ENCODE data around the gene ZNF81.

ZNF81 gene

DNA sequence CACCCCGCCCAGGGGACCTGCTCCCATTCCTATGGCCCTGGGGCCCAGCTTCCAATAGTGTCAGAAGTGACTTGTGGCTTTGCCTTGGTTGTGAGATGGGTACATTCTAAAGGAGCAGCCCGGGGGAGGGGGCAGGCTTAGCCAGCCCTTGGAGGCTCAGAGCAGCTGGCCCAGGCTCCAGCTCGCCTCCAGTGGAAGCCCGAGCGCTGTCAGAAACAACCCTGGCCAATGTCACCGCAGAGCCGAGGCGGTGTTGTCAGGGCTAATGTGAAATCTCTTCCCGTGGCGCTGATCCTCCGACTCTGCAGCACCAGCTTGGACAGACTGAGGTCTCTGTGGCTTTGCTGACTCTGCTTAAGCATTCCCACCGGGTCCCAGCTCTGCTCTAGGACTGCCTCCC, 29.2 kb upstream of the ZNF81 start:
- Histone ChIP-seq H3K4me3 (ENCODE audit: low read depth in 1 of 5, low read length in 5 of 5) (no peak overlapping the region), H3K36me3 (ENCODE audit: control insufficient read depth in 5 of 5, insufficient read depth in 5 of 5, low read length in 5 of 5) (no peaks in the 10 kb centered on the region), H3K9ac (ENCODE audit: low read length in 5 of 5) (no peak overlapping the region)

DNA sequence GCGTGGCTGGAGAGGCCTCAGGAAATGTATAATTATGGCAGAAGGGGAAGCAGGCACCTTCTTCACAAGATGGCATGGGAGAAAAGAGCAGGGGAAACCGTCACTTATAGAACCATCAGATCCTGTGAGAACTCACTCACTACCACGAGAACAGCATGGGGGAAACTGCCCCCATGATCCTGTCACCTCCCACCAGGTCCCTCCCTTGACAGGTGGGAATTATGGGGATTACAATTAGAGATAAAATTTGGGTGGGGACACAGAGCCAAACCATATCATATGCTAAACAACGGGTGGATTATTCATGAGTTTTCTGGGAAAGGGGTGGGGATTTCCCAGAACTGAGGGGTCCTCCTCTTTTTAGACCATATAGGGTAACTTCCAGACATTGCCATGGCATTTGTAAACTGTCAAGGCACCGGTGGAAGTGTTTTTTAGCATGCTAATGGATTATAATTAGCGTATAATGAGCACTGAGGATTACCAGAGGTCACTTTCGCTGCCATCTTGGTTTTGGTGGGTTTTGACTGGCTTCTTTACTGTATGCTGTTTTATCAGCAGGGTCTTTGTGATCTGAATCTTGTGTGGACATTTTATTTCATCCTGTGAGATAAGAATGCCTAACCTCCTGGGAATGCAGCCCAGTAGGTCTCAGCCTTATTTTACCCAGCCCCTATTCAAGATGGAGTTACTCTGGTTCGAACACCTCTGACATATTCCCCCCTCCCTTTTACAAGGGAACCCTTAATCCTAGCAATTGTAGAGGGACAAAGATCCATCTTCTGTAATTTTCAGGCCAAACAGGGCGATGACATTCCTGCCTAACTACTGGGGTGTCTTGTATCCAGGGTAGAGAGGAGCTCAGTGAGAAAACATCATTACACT, 27.6 kb upstream of the ZNF81 start:
- Histone ChIP-seq H3K27ac (ENCODE audit: low read depth, low read length) (no peak overlapping the region), H3K4me1 (ENCODE audit: control insufficient read depth in 5 of 5, insufficient read depth in 5 of 5, low read length in 5 of 5) (no peaks in the 10 kb centered on the region), H3K36me3 (ENCODE audit: control insufficient read depth in 5 of 5, insufficient read depth in 5 of 5, low read length in 5 of 5) (no peaks in the 10 kb centered on the region), H3K4me3 (ENCODE audit: low read depth in 1 of 5, low read length in 5 of 5) (no peak overlapping the region), H3K9ac (ENCODE audit: low read length in 5 of 5) (no peak overlapping the region), H3K27me3 (ENCODE audit: control insufficient read depth in 5 of 5, insufficient read depth in 4 of 5, low read length in 5 of 5) (peaks cover 0 to 37% (median 5%) of the 10 kb centered on the region in 5 donors), H3K9me3 (ENCODE audit: control insufficient read depth in 5 of 5, low read length in 5 of 5) (no peaks in the 10 kb centered on the region)

More for the DNA sequence above, 29.2 kb upstream of the ZNF81 start:
- H3K9me3 ChIP-seq (ENCODE audit: control insufficient read depth in 5 of 5, low read length in 5 of 5), result no peaks in the 10 kb centered on the region
- no peak overlapping the region for H3K27ac ChIP-seq (ENCODE audit: low read depth, low read length)
- peaks cover 0 to 37% (median 5%) of the 10 kb centered on the region in 5 donors for H3K27me3 ChIP-seq (ENCODE audit: control insufficient read depth in 5 of 5, insufficient read depth in 4 of 5, low read length in 5 of 5)
- H3K4me1 ChIP-seq (ENCODE audit: control insufficient read depth in 5 of 5, insufficient read depth in 5 of 5, low read length in 5 of 5), result no peaks in the 10 kb centered on the region

DNA sequence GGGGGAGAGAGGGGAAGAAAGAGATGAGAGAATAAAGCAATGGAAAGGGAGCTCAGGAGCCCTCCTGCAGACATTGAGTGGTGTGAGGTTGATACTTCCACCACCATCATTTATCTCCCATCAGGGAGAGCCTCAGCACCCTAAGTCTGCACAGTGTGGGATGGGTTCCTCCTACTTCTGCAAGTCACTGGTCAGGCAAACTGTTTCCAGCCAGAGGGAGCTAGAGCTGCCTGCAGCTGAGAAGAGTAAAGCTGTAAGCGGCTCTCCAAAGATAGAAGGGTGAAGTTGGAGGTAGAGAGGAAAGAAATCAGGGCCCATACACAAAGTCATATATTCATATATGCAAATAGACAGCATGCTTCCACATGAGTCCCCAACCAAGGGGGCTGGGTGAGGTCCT, 21.9 kb upstream of the ZNF81 start:
- Histone ChIP-seq H3K27ac (ENCODE audit: low read depth, low read length) (no peak overlapping the region), H3K36me3 (ENCODE audit: control insufficient read depth in 5 of 5, insufficient read depth in 5 of 5, low read length in 5 of 5) (no peaks in the 10 kb centered on the region), H3K9me3 (ENCODE audit: control insufficient read depth in 5 of 5, low read length in 5 of 5) (no peaks in the 10 kb centered on the region), H3K9ac (ENCODE audit: low read length in 5 of 5) (no peak overlapping the region), H3K27me3 (ENCODE audit: control insufficient read depth in 5 of 5, insufficient read depth in 4 of 5, low read length in 5 of 5) (peaks cover 0 to 19% (median 7%) of the 10 kb centered on the region in 5 donors), H3K4me1 (ENCODE audit: control insufficient read depth in 5 of 5, insufficient read depth in 5 of 5, low read length in 5 of 5) (no peaks in the 10 kb centered on the region), H3K4me3 (ENCODE audit: low read depth in 1 of 5, low read length in 5 of 5) (no peak overlapping the region)

GRCh38 chrX:47815901-47816845, 20.5 kb upstream of the ZNF81 start:
- H3K4me1 ChIP-seq (ENCODE audit: control insufficient read depth in 5 of 5, insufficient read depth in 5 of 5, low read length in 5 of 5), result no peaks in the 10 kb centered on the region
- no peak overlapping the region for H3K9ac ChIP-seq (ENCODE audit: low read length in 5 of 5)
- peaks cover 0 to 19% (median 7%) of the 10 kb centered on the region in 5 donors for H3K27me3 ChIP-seq (ENCODE audit: control insufficient read depth in 5 of 5, insufficient read depth in 4 of 5, low read length in 5 of 5)
- H3K9me3 ChIP-seq (ENCODE audit: control insufficient read depth in 5 of 5, low read length in 5 of 5), result peaks cover 0 to 3% (median 0%) of the 10 kb centered on the region in 5 donors
- H3K36me3 ChIP-seq (ENCODE audit: control insufficient read depth in 5 of 5, insufficient read depth in 5 of 5, low read length in 5 of 5), result no peaks in the 10 kb centered on the region
- no peak overlapping the region for H3K27ac ChIP-seq (ENCODE audit: low read depth, low read length)
- no peak overlapping the region for H3K4me3 ChIP-seq (ENCODE audit: low read depth in 1 of 5, low read length in 5 of 5)

DNA sequence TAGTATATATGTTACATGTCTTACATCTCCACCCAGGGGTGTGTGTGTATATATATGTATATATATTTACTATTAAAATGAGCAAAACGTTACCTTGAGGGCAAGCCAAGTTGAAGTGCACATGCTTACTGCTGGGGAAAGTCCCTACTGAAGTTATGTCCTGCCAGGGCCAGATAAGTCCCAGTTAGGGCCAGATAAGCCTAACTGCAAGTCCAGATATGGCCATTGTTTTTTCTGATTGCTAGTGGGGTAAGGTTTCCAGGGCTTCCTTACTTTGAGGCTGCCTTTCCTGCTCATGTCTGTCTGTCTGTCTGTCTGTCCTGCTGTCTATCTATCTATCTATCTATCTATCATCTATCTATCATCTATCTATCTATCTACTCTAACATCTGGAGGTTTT, 19.3 kb upstream of the ZNF81 start:
- H3K9ac ChIP-seq (ENCODE audit: low read length in 5 of 5), result no peak overlapping the region
- H3K27ac ChIP-seq (ENCODE audit: low read depth, low read length), result no peak overlapping the region
- H3K9me3 ChIP-seq (ENCODE audit: control insufficient read depth in 5 of 5, low read length in 5 of 5), result peaks cover 0 to 3% (median 0%) of the 10 kb centered on the region in 5 donors
- peaks cover 0 to 19% (median 7%) of the 10 kb centered on the region in 5 donors for H3K27me3 ChIP-seq (ENCODE audit: control insufficient read depth in 5 of 5, insufficient read depth in 4 of 5, low read length in 5 of 5)
- H3K4me1 ChIP-seq (ENCODE audit: control insufficient read depth in 5 of 5, insufficient read depth in 5 of 5, low read length in 5 of 5), result no peaks in the 10 kb centered on the region
- H3K36me3 ChIP-seq (ENCODE audit: control insufficient read depth in 5 of 5, insufficient read depth in 5 of 5, low read length in 5 of 5), result no peaks in the 10 kb centered on the region
- H3K4me3 ChIP-seq (ENCODE audit: low read depth in 1 of 5, low read length in 5 of 5), result no peak overlapping the region

GRCh38 chrX:47817897-47818296, 18.8 kb upstream of the ZNF81 start:
- Histone ChIP-seq H3K4me3 (ENCODE audit: low read depth in 1 of 5, low read length in 5 of 5) (no peak overlapping the region), H3K27me3 (ENCODE audit: control insufficient read depth in 5 of 5, insufficient read depth in 4 of 5, low read length in 5 of 5) (peaks cover 0 to 19% (median 7%) of the 10 kb centered on the region in 5 donors), H3K36me3 (ENCODE audit: control insufficient read depth in 5 of 5, insufficient read depth in 5 of 5, low read length in 5 of 5) (no peaks in the 10 kb centered on the region), H3K27ac (ENCODE audit: low read depth, low read length) (no peak overlapping the region), H3K4me1 (ENCODE audit: control insufficient read depth in 5 of 5, insufficient read depth in 5 of 5, low read length in 5 of 5) (no peaks in the 10 kb centered on the region), H3K9me3 (ENCODE audit: control insufficient read depth in 5 of 5, low read length in 5 of 5) (peaks cover 0 to 3% (median 0%) of the 10 kb centered on the region in 5 donors), H3K9ac (ENCODE audit: low read length in 5 of 5) (no peak overlapping the region)

GRCh38 chrX:47828984-47829383, 7.7 kb upstream of the ZNF81 start:
- Histone ChIP-seq H3K9ac (ENCODE audit: low read length in 5 of 5) (no peak overlapping the region), H3K4me1 (ENCODE audit: control insufficient read depth in 5 of 5, insufficient read depth in 5 of 5, low read length in 5 of 5) (no peaks in the 10 kb centered on the region), H3K27me3 (ENCODE audit: control insufficient read depth in 5 of 5, insufficient read depth in 4 of 5, low read length in 5 of 5) (peaks cover 0 to 7% (median 0%) of the 10 kb centered on the region in 5 donors), H3K27ac (ENCODE audit: low read depth, low read length) (no peak overlapping the region), H3K36me3 (ENCODE audit: control insufficient read depth in 5 of 5, insufficient read depth in 5 of 5, low read length in 5 of 5) (no peaks in the 10 kb centered on the region), H3K4me3 (ENCODE audit: low read depth in 1 of 5, low read length in 5 of 5) (no peak overlapping the region), H3K9me3 (ENCODE audit: control insufficient read depth in 5 of 5, low read length in 5 of 5) (no peaks in the 10 kb centered on the region)

DNA sequence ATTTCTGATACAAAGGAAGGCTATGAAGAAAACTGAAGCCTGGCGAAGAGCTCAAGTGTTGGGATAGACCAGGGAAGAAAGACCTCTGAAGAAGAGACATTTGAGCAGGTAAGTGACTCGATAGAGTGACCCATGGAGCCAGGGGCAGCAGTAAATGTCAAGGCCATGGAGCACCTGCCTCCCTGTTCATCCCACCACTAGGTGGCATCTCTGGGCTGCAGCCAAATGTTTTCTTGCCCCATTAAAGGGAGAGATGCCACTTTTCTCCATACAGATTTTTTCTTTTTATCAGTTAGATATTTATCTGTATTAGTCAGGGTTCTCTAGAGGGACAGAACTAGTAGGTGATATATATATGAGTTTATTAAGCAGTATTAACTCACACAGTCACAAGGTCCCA, 4.9 kb upstream of the ZNF81 start:
- H3K9me3 ChIP-seq (ENCODE audit: control insufficient read depth in 5 of 5, low read length in 5 of 5), result no peaks in the 10 kb centered on the region
- peaks cover 0 to 7% (median 2%) of the 10 kb centered on the region in 5 donors for H3K27me3 ChIP-seq (ENCODE audit: control insufficient read depth in 5 of 5, insufficient read depth in 4 of 5, low read length in 5 of 5)
- peaks cover 0 to 7% (median 5%) of the 10 kb centered on the region in 5 donors for H3K4me1 ChIP-seq (ENCODE audit: control insufficient read depth in 5 of 5, insufficient read depth in 5 of 5, low read length in 5 of 5)
- no peaks in the 10 kb centered on the region for H3K36me3 ChIP-seq (ENCODE audit: control insufficient read depth in 5 of 5, insufficient read depth in 5 of 5, low read length in 5 of 5)
- H3K27ac ChIP-seq (ENCODE audit: low read depth, low read length), result no peak overlapping the region
- no peak overlapping the region for H3K9ac ChIP-seq (ENCODE audit: low read length in 5 of 5)
- no peak overlapping the region for H3K4me3 ChIP-seq (ENCODE audit: low read depth in 1 of 5, low read length in 5 of 5)

GRCh38 chrX:47838361-47838760, 1.7 kb downstream of the ZNF81 start:
- H3K27me3 ChIP-seq (ENCODE audit: control insufficient read depth in 5 of 5, insufficient read depth in 4 of 5, low read length in 5 of 5), result peaks cover 0 to 8% (median 2%) of the 10 kb centered on the region in 5 donors
- H3K4me3 ChIP-seq (ENCODE audit: low read depth in 1 of 5, low read length in 5 of 5), result no peak overlapping the region
- H3K4me1 ChIP-seq (ENCODE audit: control insufficient read depth in 5 of 5, insufficient read depth in 5 of 5, low read length in 5 of 5), result peaks cover 0 to 11% (median 8%) of the 10 kb centered on the region in 5 donors
- H3K9me3 ChIP-seq (ENCODE audit: control insufficient read depth in 5 of 5, low read length in 5 of 5), result no peaks in the 10 kb centered on the region
- no peaks in the 10 kb centered on the region for H3K36me3 ChIP-seq (ENCODE audit: control insufficient read depth in 5 of 5, insufficient read depth in 5 of 5, low read length in 5 of 5)
- H3K27ac ChIP-seq (ENCODE audit: low read depth, low read length), result no peak overlapping the region
- no peak overlapping the region for H3K9ac ChIP-seq (ENCODE audit: low read length in 5 of 5)

All from subcutaneous abdominal adipose tissue (tissue), 5 donors.